Measurements from ENCODE around the gene SHISA9.

Gene SHISA9

GRCh38 chr16:13270602-13271001 lies 369.2 kb downstream of the SHISA9 start:
- ATAC-seq, result no peak
- TF ChIP-seq ESRRG (CRISPR knock-in tag; IDR thresholded peaks at IDR 0.05), result no peak
- no peak for TF ChIP-seq TCF4 (CRISPR knock-in tag; IDR thresholded peaks at IDR 0.05; ENCODE audit: borderline replicate concordance)
- no peak for TF ChIP-seq BACH2 (CRISPR knock-in tag; IDR thresholded peaks at IDR 0.05; ENCODE audit: borderline replicate concordance)
- no peak for TF ChIP-seq TOX (CRISPR knock-in tag; IDR thresholded peaks at IDR 0.05; ENCODE audit: borderline replicate concordance)
- no peak for TF ChIP-seq CREB5 (CRISPR knock-in tag; IDR thresholded peaks at IDR 0.05; ENCODE audit: low read depth)
- TF ChIP-seq SNAI2 (CRISPR knock-in tag; IDR thresholded peaks at IDR 0.05), result no peak
- TF ChIP-seq OSR1 (CRISPR knock-in tag; IDR thresholded peaks at IDR 0.05), result no peak
- TF ChIP-seq ZNF70 (CRISPR knock-in tag; IDR thresholded peaks at IDR 0.05), result no peak
- TF ChIP-seq ARNTL (CRISPR knock-in tag; IDR thresholded peaks at IDR 0.05; ENCODE audit: borderline replicate concordance, low read depth), result no peak
- TF ChIP-seq CSDC2 (CRISPR knock-in tag; IDR thresholded peaks at IDR 0.05), result no peak
- no peak for TF ChIP-seq ZNF8 (CRISPR knock-in tag; IDR thresholded peaks at IDR 0.05)

DNA sequence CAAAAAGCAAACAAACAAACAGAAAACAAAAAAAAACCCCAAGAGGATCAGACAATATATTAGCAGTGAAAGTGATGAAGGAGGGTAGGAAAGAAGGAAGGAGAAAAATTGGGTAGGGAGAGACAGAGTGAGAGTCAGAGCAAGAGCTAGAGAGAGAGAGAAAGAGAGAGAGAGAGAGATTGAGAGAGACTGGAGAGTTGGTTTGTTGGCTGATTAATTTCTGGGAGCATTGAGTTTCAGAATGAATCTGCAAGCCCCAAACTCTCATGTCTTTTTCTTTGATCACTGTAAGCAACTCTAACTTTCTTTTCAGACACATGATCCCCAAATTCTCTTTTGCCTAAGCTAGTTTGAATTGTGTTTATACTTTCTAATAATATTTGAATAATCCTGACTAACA lies 388.1 kb downstream of the SHISA9 start:
- no peak for ATAC-seq
- TF ChIP-seq PATZ1 (CRISPR knock-in tag; IDR thresholded peaks at IDR 0.05; ENCODE audit: borderline replicate concordance) (no peak), ESRRG (CRISPR knock-in tag; IDR thresholded peaks at IDR 0.05) (no peak), CSRNP3 (CRISPR knock-in tag; IDR thresholded peaks at IDR 0.05) (no peak), CSDC2 (CRISPR knock-in tag; IDR thresholded peaks at IDR 0.05) (no peak), TSHZ2 (CRISPR knock-in tag; IDR thresholded peaks at IDR 0.05) (no peak), ZFP30 (CRISPR knock-in tag; IDR thresholded peaks at IDR 0.05) (no peak), PPARA (CRISPR knock-in tag; IDR thresholded peaks at IDR 0.05; ENCODE audit: borderline replicate concordance) (no peak), ISL1 (CRISPR knock-in tag; IDR thresholded peaks at IDR 0.05) (no peak), ZNF8 (CRISPR knock-in tag; IDR thresholded peaks at IDR 0.05) (no peak)
